Medulla oblongata (tissue), 1 donor: ENCODE measurements around the gene PCBP4.

Source experiments
- DNase-seq: peaks from one replicate; pipeline ENCODE4 v3.0.0-alpha.2; 2015; ENCODE audit errors: extremely low spot score

Gene PCBP4

GRCh38 chr3:51974277-51974962, 7.2 kb upstream of the PCBP4 start:
- no peak for DNase-seq

DNA sequence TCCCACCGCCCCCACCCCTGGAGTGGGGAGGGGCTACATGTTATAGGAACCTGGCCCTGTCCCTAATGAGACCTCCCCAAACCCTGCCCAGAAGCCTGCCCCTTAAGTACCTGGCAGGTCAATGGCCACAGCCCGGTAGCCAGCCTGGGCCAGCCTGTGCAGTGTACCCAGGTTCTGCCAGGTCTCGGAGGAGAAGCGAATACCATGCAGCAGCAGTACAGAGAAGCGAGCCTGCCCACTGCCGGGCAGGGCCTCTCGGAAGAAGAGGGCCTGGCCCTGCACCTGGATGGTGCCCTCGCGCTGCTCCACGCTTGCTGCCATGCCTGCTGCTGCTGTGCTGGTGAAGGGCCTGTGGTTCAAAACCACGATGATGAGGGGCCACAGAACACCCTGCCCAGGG, 4.1 kb upstream of the PCBP4 start:
- DNase-seq: no peak

GRCh38 chr3:51970606-51971300, 3.5 kb upstream of the PCBP4 start:
- no peak for DNase-seq

GRCh38 chr3:51969841-51970240, 2.6 kb upstream of the PCBP4 start:
- no peak for DNase-seq

DNA sequence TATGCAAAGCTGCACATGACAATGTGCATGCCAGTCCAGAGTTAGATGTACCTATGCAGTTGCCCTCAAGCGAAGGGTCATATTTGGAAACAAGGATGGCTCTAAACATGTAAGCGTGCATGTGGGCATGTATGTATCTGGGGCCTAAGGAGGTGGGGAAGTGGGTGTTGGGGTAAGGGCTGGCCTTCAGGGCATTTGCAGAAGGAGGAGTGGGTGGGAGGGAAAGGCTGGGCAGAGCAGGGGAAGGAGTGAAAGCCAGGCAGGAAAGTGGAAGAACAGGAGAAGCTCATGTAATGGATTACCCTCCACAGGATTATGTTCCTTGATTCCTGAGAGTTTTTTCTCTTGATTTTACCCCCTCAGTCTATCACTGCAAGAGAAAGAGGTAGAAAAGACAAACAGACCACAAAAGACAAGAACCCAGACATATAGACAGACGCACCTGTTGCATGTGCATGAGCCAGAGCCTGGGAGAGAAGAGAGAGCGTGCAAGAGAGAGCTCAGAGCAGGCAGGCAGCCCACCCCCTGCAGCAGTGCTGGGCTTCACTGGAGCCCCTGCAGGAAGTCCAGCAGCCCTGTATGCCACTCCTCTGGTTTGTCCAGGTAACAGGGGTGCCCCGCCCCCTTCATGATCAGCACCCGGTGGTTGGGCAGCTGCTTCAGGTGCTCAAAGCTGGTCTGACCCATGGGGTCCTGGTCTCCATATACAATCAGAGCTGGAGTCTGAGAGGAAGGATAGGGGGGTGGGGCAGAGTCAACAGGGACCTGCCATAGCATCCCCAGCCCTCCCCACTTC, 1.8 kb upstream of the PCBP4 start:
- no peak for DNase-seq

DNA sequence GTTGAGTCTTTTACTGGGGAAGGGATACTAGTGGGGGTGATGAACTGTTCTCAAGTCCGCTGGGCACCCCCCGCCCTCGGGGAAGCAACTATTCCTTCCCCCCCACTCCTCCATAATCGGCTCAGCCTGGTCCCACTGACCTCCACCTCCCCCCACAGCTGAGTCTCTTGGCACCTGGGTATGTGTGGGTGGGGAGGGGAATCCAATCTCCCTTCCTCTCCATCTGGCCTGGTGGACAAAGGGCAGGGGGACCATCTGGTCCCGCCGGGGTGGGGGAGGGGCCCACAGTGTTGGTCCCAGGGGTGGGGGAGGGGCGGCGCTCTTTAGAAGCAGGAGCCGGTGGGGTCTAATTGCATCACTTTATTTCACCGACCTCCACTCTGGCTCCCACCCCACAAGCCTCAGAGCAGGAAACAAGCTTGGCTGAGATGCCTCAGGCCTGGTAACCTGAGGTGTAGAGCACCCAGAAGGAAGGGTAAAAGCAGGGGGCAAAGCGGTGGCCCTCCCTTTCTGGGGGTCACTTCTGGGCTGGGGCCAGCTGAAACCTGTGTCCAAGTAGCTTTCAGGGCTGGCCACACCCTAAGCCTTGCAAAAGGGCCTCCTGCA, 1.0 kb upstream of the PCBP4 start:
- DNase-seq: peak; percentile 21

GRCh38 chr3:51966922-51967383, 301 bp downstream of the PCBP4 start:
- DNase-seq: peak; percentile 14

- peak; percentile 44 for DNase-seq
Observed at GRCh38 chr3:51966486-51966885, 768 bp downstream of the PCBP4 start.

- peak; percentile 86 for DNase-seq
Observed at GRCh38 chr3:51966016-51966415, 1.2 kb downstream of the PCBP4 start.

DNA sequence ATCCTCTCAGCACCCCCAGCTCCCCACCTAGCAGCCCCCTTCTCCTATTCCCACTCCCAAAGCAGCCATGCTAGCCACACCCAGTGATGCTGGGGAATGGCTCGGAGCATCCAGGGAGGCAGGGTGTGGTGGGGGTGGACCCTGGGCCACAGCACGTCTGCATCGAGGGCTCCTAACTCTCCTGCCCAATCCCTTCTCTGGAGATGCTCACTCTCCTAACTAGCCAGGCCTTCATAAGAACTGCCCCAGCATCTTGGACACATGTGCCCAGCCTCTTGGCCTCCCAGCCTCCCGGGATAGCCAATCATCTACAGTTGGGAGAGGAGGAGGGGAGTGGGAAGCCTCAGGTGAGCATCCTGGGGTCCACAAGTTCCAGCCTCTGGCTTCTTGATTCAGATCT, 2.7 kb downstream of the PCBP4 start:
- DNase-seq: no peak

DNA sequence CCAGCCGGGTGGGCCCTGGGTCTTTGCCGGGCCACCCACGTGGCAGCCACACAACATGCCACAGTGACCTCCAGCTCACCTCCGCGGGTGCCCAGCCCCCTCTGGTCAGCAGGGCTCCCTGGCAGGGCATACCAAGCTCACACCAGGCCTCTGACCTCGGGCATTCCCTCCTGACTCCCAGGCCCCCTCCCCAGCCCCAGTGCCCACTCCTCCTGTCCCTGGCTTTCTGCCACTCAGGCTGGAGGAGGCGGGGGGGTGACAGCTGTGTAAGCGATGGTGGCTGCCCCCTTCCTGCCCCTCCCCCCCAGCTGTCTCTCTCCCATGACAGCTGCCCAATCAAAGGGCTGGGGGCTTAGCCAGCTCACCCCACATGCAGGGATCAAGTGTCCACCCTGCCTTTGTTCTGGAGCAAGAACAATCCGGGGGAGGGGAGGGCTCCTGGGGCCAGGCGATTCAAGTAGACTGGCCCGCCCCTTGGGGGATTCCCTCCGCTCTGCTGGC, 3.3 kb downstream of the PCBP4 start:
- DNase-seq: peak; percentile 32

DNA sequence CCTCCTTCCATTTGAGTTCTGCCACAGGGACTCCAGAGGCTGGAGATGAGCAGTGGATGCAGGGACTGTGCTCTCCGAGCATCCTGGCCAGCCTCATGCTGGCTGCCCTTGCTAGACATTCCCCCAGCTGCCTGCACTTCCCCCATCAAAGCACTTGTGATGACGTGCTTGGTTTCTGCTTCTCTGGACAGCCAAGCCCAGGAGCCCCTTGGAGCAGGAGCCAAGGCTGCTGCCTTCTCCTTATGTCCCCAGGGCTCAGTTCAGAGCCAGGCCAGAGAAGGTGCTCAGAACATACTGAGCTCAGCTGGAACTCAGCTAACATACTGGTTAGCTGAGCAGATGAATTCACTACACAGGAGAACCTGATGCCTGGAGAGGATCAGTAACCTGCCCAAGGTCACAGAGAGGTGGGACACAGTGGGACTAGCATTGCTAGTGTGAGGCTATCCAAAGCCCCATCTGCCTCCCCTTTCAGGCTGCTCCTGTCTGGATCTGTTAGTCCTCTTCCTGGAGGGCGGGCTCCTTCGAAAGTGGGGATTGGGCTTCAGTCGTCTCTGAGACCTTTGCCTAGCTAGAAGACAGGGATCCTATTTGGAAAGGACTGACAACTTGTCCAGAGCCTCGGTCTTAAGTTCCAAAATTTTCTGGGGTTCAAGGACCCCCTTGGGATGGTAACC, 4.3 kb downstream of the PCBP4 start:
- peak; percentile 39 for DNase-seq

DNA sequence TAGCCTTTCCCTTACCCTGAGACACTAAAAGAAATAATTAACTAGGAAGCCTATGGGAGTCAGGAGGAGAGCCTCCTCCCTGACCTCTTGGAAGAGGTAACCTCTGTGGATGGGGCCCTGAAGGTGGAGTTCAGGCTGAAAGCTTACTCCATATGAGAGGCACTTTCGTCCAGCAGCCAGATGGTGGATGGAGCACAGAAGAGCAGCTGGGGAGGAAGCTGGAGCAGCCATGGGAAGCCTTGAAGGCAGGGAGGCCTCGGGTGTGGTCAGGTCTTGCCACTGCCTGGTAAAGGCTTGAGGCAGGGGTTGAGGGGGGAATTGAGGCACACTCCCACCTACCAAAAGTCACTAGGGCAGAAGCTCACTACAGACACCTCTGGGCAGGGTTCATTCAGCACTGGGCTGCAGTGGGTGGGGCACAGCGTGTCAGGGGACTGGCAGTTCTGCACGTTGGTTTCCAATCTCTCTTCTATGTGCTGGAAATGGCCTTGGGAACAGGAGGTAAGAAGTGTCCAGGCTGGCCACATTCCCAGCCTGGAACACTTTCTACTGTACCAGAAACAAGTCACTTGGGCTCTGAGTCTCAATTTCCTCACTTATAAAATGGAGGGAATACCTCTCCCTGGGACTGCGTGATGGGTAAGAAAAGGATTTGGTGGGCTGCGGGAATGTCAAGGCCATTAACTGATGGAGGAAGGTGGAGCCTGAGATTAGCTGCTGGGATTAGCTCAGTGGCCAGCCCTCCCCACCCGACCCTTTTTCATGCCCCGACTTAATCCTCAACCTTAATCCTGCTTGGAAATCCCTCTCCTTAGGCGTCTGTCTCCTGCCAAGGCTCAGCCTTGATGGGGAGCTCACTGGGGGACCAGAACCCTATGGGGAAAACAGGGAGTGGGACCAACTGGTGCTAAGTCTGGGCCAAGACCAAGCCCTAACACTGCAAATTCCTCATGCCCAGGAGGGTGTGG, 5.4 kb downstream of the PCBP4 start:
- no peak for DNase-seq

GRCh38 chr3:51961011-51961410, 6.2 kb downstream of the PCBP4 start:
- DNase-seq: no peak

DNA sequence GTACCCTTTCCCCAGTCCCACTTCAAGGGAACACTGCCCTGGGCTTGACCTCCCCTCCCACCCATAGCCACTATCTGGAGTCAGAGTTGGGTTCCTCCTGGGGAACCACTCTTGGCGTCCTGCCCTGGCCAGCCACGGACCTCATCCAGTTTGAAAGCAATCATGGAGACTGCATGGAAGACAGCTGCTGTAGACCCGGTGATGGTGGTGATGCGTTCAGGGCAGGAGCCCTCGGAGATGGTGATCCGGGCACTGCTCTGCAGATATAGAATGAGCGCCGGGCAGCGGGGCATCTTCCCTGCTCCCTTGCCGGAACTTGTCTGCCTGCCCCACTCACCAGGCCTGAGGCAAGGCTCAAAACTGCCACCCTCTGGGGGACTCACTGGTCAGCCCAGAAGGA, 6.9 kb downstream of the PCBP4 start:
- no peak for DNase-seq

DNA sequence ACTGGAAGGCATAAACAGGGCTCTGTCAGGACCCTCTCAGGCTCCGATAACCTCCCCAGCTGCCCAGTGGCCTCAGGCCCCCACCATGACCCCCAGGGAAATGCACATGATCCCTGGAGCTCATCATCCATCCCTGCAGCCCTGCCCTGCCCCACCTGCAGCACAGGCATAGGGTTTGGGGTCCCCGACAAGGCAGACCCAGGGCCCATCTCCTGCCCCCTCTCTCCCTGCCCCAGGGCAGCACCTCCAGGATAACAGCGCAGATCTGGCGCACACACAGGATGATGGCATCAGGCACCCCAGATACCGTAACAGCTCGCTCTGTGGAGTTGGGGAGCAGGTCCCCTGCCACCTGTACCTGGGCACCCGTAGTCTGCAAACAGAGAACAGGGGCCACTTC, 7.6 kb downstream of the PCBP4 start:
- no peak for DNase-seq

DNA sequence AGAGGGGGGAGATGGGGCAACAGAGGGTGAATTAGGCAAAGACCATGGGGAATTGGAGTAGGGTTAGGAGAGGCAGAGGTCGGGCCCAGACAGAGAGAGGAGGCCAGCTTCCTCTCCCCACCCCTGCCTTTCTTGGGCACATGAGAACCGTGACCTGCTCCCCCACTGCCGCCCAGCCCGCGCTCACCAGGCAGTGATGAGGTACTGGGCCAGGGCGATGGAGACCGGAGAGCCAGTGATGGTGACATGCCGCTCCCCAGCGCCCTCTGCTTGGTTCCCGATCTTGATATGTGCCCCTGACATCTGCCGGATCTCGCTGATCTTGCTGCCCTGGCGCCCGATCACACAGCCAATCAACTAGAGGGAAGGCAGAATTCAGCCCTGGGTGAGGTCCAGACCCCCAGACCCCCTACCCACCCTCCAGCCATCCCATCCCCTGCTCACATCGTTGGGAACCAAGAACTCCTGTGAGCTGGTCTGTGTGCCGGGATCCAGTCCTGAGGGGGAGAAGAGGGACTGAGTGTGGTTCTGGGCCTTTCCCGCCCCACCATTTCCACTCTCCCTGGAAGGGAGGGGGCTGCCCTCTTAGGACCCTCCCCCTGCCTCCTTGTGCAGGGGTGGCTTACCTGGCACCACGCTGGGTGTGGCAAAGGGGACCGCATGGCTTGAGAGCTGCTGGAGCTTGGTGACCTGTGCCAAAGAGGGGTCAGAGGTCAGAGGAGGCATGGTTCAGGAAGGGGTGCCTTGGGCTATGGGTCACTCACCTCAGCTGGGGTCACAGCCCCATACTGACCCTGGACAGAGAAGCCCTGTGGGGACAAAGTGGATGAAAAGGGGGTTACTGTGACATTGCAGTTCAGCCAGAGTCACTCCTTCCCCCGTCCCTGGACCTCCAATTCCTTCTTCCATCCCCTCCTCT, 8.4 kb downstream of the PCBP4 start:
- no peak for DNase-seq

DNA sequence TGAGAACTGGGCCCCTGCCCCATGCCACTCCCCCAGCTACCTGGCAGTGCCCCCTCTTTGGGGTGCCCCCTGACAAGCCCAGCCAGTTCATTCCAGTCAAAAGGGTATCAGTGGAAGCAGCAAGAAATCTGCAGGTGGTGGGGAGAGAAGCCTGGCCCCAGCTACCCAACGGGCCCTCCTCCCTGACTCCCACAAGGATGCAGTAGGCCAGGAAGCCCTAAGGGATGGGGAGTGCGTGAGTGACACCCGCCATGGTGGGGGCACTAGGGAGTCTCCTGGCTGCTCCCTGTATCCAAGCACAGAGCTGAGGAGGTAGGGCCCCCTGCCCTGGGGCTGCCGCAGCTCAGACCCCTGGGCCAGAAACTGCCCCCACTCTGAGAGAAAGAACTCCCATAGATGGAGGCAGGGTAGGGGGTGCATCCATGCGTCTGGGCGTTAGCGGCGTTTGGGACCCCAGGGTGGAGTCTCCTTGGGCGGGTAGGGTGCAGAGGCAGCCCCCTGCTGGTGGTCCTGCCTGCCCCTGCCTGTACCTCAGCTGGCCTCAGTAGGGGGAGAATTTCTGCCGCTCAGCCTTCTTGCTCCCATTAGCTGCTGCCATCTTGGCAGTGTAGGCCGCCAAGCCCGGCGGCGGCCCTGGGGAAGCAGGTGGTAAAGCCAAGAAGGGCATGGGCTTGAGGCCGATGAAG, 9.6 kb downstream of the PCBP4 start:
- DNase-seq: no peak
